Astrocyte of the hippocampus (primary cell): ENCODE data around the gene PPM1B.
"Not testable (repeated sequence)": the region's sequence is repeated elsewhere in the genome, so short reads cannot be mapped to it uniquely, and the experiment has no call there.

Experiments
- DNase-seq: peaks from one replicate; pipeline ENCODE4 v3.0.0; 2011; ENCODE audit warnings: low read depth, low spot score

PPM1B gene

DNA sequence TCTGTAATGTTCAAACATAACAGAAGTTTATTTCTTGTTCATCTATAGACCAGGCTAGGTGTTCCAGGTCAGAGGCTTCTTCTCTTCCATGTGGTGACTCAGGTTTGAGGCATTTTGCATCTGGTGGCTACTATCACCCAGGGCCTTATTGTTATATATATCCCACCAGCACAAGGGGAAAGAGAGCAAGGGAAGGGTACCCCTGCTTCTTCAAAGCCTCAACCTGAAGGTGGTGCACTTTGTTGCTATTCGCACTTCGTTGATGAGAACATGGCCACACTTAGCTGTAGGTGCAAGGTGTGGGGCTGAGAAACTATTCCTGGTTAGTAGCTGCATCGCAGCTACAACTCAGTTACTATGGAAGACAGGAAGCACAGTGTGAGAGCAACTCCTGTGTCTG lies 79.2 kb downstream of the PPM1B start:
- no peak for DNase-seq

- DNase-seq: not testable (repeated sequence)
These were observed 80.6 kb downstream of the PPM1B start for GRCh38 chr2:44249269-44249668.

- no peak for DNase-seq
These were observed 81.7 kb downstream of the PPM1B start for GRCh38 chr2:44250376-44250775.

DNA sequence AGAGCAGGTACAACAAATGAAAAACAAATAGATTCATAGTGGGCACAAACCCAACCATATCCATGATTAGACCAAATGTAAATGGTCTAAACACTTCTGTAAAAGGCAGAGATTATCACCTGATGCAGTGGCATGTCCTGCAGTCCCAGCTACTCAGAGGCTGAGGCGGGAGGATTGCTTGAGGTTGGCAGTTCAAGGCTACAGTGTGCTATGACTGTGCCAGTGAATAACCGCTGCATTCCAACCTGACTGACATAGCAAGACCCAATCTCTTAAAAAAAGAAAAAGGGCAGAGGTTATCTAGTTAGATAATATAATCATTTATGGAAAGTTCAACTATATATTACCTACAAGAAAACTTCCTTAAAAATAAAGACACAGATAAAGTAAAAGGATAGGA lies 85.3 kb downstream of the PPM1B start:
- no peak for DNase-seq

DNA sequence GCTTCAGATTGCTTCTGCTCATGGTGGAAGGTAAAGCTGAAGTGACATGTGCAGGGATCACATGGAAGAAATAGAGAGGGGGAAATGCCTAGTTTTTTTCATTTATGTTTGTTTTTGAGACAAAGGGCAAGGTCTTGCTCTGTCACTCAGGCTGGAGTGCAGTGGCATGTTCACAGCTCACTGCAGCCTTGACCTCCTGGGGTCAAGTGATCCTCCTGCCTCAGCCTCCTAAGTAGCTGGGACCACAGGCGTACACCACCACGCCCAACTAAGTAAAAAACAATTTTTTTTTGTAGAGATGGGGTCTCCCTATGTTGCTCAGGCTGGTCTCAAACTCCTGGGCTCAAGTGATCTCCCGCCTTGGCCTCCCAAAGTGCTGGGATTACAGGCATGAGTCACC lies 87.0 kb downstream of the PPM1B start:
- DNase-seq: not testable (repeated sequence)

DNA sequence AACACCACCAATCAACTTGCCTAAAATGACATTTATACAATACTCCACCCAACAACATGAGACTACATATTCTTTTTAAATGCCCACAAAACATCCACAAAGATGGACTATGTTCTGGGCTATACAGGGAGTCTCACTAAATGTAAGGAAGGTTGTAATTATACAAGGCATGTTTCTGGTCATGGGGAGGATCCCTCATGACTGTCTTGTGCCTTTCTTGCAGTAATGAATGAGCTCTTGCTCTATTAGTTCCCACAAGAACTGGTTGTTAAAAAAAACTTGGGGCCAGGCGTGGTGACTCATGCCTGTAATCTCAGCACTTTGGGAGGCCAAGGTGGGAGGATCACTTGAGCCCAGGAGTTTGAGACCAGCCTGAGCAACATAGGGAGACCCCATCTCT lies 89.1 kb downstream of the PPM1B start:
- DNase-seq: not testable (repeated sequence)

- no peak for DNase-seq
These were observed 98.7 kb downstream of the PPM1B start for GRCh38 chr2:44267269-44267795.

GRCh38 chr2:44267796-44268648 lies 99.3 kb downstream of the PPM1B start:
- DNase-seq: peak; percentile 88

DNA sequence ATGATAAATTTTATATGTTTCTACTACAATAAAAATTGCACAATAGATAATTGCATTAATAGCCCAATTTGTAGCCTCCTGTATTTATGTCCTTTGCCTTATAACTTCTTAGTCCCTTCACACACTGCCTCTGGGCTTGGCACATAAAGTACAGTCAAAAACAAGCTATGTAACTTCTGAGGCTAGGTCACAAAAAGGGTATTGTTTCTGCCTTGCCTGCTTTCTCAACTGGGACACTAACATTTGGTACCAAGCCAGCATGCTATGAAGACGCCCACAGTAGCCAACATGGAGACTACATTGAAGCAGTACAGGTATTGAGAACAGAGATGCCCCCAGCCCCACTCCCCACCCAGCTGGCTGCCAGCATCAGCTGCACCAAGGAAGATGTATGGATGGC lies 101.2 kb downstream of the PPM1B start:
- DNase-seq: no peak

GRCh38 chr2:44271296-44271695 lies 102.6 kb downstream of the PPM1B start:
- no peak for DNase-seq

DNA sequence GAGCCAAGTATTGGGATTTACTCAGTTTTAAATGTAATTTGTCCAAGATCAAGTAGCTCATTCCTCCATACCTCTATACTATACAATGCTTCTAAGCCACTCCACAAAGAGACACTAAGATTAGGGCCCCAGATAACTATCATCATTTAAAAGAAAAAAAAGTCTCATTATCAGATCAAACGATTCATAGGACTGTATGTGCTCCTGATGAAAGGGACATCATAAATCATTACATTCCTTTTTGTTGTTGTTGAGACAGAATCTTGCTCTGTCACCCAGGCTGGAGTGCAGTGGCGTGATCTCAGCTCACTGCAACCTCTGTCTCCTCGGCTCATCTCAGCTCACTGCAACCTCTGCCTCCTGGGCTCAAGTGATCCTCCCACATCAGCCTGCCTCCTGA lies 104.4 kb downstream of the PPM1B start:
- DNase-seq: no peak

GRCh38 chr2:44273596-44273995 lies 104.9 kb downstream of the PPM1B start:
- DNase-seq: no peak

DNA sequence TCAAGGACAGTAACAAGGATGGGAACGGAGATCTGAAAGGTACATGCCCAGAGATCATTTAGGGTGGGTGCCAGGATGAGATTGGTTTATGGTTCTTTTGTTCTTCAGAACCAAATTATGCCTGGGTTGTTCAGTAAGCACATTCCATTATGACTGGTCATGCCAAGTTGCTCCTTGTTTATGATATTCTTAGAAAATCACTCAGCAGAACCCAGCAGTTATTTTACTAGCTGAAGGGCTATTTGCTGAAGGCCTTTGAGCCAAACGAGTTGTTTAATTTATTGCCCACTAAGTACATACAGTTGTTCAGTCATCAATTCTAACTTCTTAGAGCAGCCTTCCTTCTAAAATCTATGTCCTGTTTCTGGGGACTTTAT lies 107.2 kb downstream of the PPM1B start:
- DNase-seq: peak; percentile 69

- DNase-seq: no peak
These were observed 108.9 kb downstream of the PPM1B start for GRCh38 chr2:44277541-44277940.

GRCh38 chr2:44280869-44281268 lies 112.2 kb downstream of the PPM1B start:
- DNase-seq: no peak
